Stomach smooth muscle (tissue), 2 donors: Measurements from ENCODE around the gene PDXDC1.

ENCODE experiments used
- H3K27ac ChIP-seq: one replicate; pipeline ENCODE4 v1.7.0; 2013; ENCODE audit warnings: mild to moderate bottlenecking, low read length, inconsistent platforms
- H3K27me3 ChIP-seq, 2 donors: one replicate each; pipeline ENCODE4 v1.7.0; 2013; ENCODE audit warnings: low read length in 2 of 2; ENCODE audit not compliant: insufficient read depth in 2 of 2, control insufficient read depth in 1 of 2
- H3K36me3 ChIP-seq, 2 donors: one replicate each; pipeline ENCODE4 v1.7.0; 2013; ENCODE audit warnings: low read length in 2 of 2; ENCODE audit not compliant: control insufficient read depth in 2 of 2, insufficient read depth in 2 of 2
- H3K4me1 ChIP-seq: one replicate; pipeline ENCODE4 v1.7.0; 2013; ENCODE audit warnings: low read length; ENCODE audit not compliant: control insufficient read depth, insufficient read depth
- H3K4me3 ChIP-seq, 2 donors: one replicate each; pipeline ENCODE4 v1.7.0; 2013; ENCODE audit warnings: low read length in 2 of 2
- H3K9ac ChIP-seq, 2 donors: one replicate each; pipeline ENCODE4 v1.7.0; 2013; ENCODE audit warnings: low read length in 2 of 2, mild to moderate bottlenecking in 1 of 2
- H3K9me3 ChIP-seq, 2 donors: one replicate each; pipeline ENCODE4 v1.7.0; 2013; ENCODE audit warnings: low read length in 2 of 2; ENCODE audit not compliant: control insufficient read depth in 2 of 2
- donor health status: healthy.
- donor health status: Pancreatic carcinoma.

The PDXDC1 gene

DNA sequence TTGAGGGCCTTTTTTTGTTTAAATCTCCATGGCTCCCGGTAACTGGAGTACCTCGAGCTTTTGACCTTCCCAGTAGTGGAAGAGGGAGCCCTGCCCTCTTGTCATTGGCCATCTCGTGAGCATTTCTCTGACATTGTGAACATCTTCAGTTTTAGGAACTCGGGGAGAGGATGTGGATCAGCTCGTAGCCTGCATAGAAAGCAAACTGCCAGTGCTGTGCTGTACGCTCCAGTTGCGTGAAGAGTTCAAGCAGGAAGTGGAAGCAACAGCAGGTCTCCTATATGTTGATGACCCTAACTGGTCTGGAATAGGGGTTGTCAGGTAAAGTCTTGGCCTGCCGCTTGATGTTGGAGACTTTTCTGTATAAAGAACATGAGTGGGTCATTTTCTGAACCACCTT is 56.8 kb downstream of the PDXDC1 start:
- peaks cover 35 to 55% of the 10 kb centered on the region in 2 donors for H3K36me3 ChIP-seq
- H3K9me3 ChIP-seq: no peaks in the 10 kb centered on the region
- no peak overlapping the region for H3K27ac ChIP-seq
- H3K9ac ChIP-seq: peak overlapping the region in 1 of 2 donors; percentile 5
- H3K4me1 ChIP-seq: peaks cover 20% of the 10 kb centered on the region
- no peak overlapping the region for H3K4me3 ChIP-seq
- no peaks in the 10 kb centered on the region for H3K27me3 ChIP-seq

DNA sequence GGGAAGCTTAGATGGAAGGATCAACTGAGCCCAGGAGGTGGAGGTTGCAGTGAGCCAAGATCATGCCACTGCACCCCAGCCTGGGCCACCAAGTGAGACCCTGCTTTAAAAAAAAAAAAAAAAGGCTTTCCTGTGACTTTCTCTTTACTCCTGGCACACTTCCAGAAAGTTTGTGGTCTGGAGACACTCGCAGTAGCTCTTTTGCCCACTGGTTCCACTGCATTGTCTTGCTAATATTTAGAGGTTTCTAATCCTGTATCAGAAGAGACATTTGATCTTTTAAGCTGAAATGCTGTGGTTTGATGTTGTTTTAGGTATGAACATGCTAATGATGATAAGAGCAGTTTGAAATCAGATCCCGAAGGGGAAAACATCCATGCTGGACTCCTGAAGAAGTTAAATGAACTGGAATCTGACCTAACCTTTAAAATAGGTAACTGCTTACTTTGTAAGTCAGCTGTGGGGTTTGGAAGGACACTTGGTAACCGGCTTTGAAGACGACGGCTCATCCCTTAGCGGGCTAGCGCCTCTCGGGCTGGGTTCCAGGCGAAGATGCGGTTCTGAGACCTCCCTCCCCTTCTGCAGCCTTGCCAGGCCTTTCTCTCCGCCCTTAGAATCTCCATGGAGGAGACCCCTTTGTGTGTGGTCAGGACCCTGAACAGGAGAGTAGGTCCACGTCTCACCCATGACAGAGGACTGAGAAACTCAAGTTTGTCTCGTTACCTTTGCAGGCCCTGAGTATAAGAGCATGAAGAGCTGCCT is 57.9 kb downstream of the PDXDC1 start:
- H3K4me3 ChIP-seq: no peak overlapping the region
- H3K27ac ChIP-seq: no peak overlapping the region
- H3K9me3 ChIP-seq: no peaks in the 10 kb centered on the region
- H3K9ac ChIP-seq: no peak overlapping the region
- H3K4me1 ChIP-seq: peaks cover 15% of the 10 kb centered on the region
- H3K27me3 ChIP-seq: no peaks in the 10 kb centered on the region
- peaks cover 35 to 57% of the 10 kb centered on the region in 2 donors for H3K36me3 ChIP-seq

DNA sequence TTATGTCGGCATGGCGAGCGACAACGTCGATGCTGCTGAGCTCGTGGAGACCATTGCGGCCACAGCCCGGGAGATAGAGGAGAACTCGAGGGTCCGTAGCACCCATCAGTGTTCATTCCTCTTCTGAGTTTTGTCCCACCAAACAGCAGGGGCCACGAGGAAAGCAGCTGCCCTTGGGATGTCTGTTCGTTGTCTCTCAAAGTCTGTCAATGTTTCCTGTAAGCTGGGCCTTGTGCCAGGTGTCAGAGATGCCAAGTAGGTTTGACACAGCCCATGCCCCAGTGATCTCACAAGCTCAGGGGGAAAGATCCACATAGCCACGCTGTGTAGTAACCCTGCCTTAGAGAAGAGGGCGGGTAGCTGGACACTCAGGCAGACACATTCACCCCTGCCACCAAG is 58.5 kb downstream of the PDXDC1 start:
- no peak overlapping the region for H3K27ac ChIP-seq
- H3K4me1 ChIP-seq: peaks cover 12% of the 10 kb centered on the region
- H3K9me3 ChIP-seq: no peaks in the 10 kb centered on the region
- peaks cover 36 to 58% of the 10 kb centered on the region in 2 donors for H3K36me3 ChIP-seq
- H3K27me3 ChIP-seq: no peaks in the 10 kb centered on the region
- H3K9ac ChIP-seq: no peak overlapping the region
- no peak overlapping the region for H3K4me3 ChIP-seq

DNA sequence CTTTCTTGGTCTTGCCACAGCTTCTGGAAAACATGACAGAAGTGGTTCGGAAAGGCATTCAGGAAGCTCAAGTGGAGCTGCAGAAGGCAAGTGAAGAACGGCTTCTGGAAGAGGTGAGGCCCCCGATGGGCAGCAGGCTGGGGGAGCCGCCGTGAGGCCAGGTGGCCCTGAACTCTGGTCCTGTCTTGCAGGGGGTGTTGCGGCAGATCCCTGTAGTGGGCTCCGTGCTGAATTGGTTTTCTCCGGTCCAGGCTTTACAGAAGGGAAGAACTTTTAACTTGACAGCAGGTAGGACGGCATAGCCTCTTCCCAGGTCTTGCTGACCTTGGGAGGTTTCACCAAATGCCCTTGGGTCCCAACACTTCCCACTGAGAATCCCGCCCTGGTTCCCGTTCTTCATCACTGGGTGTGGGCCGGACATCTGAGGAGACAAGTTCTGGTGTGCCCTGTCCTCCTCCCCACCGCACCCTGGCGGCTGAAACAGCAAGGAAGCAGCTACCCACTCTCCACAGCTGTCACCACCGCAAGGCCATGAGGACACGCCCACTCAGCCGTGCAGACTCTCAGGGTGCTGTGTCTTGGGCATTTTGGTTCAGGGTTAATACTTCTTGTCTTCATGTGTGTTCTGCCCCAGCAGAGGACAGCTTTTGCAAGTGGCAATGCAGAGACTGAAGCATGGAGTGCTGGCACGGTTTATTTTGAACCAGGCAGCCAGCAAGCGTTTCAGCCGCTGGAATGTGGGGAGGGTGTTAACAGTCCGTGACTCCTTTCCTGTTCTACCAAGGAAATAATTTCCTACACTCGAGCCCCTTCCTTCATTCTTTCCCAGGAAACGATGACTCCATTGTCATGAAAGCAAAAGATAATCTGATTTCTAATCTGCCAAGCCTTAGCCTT is 59.7 kb downstream of the PDXDC1 start:
- no peaks in the 10 kb centered on the region for H3K27me3 ChIP-seq
- H3K36me3 ChIP-seq: peaks cover 43 to 64% of the 10 kb centered on the region in 2 donors
- peaks cover 6% of the 10 kb centered on the region for H3K4me1 ChIP-seq
- H3K9ac ChIP-seq: no peak overlapping the region
- peak overlapping the region; percentile 82 for H3K27ac ChIP-seq
- no peaks in the 10 kb centered on the region for H3K9me3 ChIP-seq
- H3K4me3 ChIP-seq: no peak overlapping the region

DNA sequence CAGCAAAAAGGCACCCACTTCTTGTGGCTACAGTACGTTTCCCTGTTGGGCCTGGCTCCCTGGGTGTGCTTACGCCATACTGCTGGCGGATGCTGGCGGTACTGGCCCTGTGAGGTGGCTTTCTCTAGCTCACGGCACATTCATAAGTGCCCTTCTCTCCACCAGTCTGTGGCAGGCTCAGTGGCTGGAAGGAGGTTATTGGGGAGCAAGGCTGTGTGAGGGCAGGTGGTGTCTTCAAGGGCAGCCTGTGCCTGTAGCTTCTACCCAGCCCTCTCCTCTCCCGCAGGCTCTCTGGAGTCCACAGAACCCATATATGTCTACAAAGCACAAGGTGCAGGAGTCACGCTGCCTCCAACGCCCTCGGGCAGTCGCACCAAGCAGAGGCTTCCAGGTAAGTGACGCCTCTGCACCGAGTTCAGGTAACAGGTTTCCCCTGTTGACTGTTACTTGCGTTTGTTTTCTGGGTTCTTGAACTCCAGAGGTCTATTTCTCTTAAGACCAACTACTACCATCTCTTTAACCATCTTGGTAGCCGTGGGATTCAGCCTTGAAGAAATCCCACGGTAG is 60.4 kb downstream of the PDXDC1 start:
- Histone ChIP-seq H3K9ac (no peak overlapping the region), H3K9me3 (no peaks in the 10 kb centered on the region), H3K27me3 (no peaks in the 10 kb centered on the region), H3K4me3 (no peak overlapping the region), H3K27ac (peak overlapping the region; percentile 82), H3K36me3 (peaks cover 50 to 72% of the 10 kb centered on the region in 2 donors), H3K4me1 (peaks cover 6% of the 10 kb centered on the region)

DNA sequence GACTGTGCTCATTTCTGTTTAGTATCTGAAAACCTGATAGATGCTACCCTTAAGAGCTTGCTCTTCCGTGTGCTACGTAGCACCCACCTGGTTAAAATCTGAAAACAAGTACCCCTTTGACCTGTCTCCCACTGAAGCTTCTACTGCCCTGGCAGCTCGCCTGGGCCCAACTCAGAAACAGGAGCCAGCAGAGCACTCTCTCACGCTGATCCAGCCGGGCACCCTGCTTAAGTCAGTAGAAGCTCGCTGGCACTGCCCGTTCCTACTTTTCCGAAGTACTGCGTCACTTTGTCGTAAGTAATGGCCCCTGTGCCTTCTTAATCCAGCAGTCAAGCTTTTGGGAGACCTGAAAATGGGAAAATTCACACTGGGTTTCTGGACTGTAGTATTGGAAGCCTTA is 62.2 kb downstream of the PDXDC1 start:
- peaks cover 45 to 68% of the 10 kb centered on the region in 2 donors for H3K36me3 ChIP-seq
- H3K27me3 ChIP-seq: no peaks in the 10 kb centered on the region
- H3K4me1 ChIP-seq: peaks cover 9% of the 10 kb centered on the region
- peak overlapping the region; percentile 39 to 58 for H3K9ac ChIP-seq
- no peaks in the 10 kb centered on the region for H3K9me3 ChIP-seq
- H3K4me3 ChIP-seq: no peak overlapping the region
- H3K27ac ChIP-seq: peak overlapping the region; percentile 82

DNA sequence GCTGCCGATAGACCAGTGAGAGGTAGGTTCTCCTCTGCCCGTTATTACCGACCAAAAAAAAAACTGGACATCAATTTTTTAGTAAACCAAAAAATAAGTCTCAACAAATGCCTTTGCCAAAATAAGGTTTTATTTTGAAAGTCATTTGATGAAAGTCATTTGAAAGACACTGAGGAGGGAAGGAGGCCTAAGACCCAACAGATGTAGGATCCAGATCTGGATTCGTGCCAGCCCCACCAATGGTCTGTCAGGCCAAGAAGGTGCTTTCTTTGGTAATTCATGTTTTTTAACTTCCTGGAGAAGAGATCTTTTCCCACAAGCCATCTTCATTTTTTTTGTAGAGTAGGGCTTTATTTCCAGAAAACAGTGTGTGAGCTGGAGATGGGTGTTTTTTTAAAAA is 62.9 kb downstream of the PDXDC1 start:
- Histone ChIP-seq H3K27ac (peak overlapping the region; percentile 82), H3K4me3 (no peak overlapping the region), H3K36me3 (peaks cover 45 to 66% of the 10 kb centered on the region in 2 donors), H3K9ac (no peak overlapping the region), H3K9me3 (no peaks in the 10 kb centered on the region), H3K27me3 (no peaks in the 10 kb centered on the region), H3K4me1 (peaks cover 9% of the 10 kb centered on the region)

DNA sequence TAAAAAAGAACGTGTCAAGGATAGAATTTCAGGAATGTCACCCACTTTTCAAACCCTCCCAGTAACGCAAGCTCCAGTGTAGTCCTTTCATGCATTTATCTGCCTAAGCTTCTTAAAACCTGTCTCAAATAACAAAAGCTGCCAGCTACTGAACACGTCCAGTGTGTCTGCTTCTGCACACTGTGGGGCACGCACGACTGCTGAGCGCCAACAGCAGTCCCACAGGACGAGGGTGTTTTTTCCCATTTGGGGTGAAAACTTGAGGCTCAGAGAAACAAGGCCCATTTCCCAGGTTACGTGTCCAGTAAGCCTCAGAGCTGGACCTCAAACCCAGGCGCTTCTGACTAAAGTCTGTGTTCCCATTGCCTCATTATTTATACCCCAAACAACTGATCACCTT is 63.9 kb downstream of the PDXDC1 start:
- Histone ChIP-seq H3K27ac (peak overlapping the region; percentile 82), H3K4me3 (no peak overlapping the region), H3K36me3 (peaks cover 38 to 57% of the 10 kb centered on the region in 2 donors), H3K4me1 (peaks cover 9% of the 10 kb centered on the region), H3K27me3 (no peaks in the 10 kb centered on the region), H3K9me3 (no peaks in the 10 kb centered on the region), H3K9ac (no peak overlapping the region)

DNA sequence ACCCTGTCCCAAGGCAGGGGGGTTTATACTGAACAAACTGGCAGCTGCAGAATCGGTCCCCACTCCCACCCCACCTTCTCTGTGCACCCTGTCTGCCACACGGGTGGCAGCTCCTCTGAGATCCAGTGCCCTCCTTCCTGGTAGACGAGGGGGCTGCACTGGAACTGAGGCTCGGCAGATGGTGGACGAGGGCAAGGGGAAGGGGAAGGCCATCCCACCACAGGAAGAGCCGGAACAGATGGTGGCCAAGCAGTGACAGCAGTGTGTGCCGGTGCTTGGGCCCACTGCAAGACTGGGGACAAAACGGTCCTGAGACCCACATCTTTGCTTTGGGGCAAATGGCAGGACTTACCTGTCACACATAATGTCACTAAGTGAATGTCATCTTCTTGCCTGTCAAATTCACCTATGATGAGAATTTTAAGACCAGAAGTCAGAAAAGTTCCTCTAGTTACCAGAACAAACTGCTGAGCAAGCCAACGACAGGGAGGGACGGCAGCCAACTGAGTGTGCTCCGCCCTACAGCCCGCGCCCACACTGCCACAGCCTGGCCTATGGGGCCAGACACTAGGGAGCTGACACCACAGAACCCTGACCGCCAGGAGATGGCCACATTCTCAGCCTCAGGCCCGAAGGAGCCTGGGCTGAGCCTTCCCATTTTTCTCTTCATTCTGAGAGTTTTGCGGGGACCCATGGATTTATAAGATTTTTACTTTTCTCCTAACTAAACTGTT is 66.6 kb downstream of the PDXDC1 start:
- peak overlapping the region; percentile 37 for H3K27ac ChIP-seq
- peaks cover 20 to 41% of the 10 kb centered on the region in 2 donors for H3K36me3 ChIP-seq
- no peaks in the 10 kb centered on the region for H3K27me3 ChIP-seq
- H3K4me3 ChIP-seq: no peak overlapping the region
- H3K9me3 ChIP-seq: no peaks in the 10 kb centered on the region
- no peak overlapping the region for H3K9ac ChIP-seq
- peaks cover 4% of the 10 kb centered on the region for H3K4me1 ChIP-seq

DNA sequence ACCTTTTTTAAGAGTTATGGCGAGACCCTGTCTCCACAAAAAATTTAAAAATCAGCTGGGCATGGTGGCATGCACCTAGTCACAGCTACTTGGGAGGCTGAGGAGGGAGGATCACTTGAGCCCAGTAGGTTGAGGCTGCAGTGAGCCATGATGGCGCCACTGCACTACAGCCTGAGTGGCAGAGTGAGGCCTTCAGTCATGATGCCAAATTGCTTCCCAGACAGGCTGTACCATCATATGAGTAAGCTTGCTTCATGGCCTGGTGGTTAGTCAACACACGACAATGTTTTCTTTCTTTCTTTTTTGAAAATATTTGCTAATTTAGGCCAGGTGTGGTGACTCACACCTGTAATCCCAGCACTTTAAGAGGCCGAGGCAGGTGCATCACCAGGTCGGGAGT is 68.5 kb downstream of the PDXDC1 start:
- Histone ChIP-seq H3K9ac (no peak overlapping the region), H3K4me1 (peaks cover 4% of the 10 kb centered on the region), H3K36me3 (peaks cover 21 to 43% of the 10 kb centered on the region in 2 donors), H3K27ac (no peak overlapping the region), H3K9me3 (no peaks in the 10 kb centered on the region), H3K4me3 (no peak overlapping the region), H3K27me3 (no peaks in the 10 kb centered on the region)
